Stimulated activated CD4-positive, alpha-beta T cell treated with anti-CD3 and anti-CD28 coated beads, Interleukin-1b, Interleukin-23, amount 100 ng/mL, for 1 hour (primary cell): ENCODE data around the gene CFAP46.

ENCODE experiments used
- DNase-seq, 2 donors: peaks; one replicate each; pipeline ENCODE4 v3.0.0-alpha.2; 2020; ENCODE audit warnings: low read depth in 2 of 2

CFAP46 gene

DNA sequence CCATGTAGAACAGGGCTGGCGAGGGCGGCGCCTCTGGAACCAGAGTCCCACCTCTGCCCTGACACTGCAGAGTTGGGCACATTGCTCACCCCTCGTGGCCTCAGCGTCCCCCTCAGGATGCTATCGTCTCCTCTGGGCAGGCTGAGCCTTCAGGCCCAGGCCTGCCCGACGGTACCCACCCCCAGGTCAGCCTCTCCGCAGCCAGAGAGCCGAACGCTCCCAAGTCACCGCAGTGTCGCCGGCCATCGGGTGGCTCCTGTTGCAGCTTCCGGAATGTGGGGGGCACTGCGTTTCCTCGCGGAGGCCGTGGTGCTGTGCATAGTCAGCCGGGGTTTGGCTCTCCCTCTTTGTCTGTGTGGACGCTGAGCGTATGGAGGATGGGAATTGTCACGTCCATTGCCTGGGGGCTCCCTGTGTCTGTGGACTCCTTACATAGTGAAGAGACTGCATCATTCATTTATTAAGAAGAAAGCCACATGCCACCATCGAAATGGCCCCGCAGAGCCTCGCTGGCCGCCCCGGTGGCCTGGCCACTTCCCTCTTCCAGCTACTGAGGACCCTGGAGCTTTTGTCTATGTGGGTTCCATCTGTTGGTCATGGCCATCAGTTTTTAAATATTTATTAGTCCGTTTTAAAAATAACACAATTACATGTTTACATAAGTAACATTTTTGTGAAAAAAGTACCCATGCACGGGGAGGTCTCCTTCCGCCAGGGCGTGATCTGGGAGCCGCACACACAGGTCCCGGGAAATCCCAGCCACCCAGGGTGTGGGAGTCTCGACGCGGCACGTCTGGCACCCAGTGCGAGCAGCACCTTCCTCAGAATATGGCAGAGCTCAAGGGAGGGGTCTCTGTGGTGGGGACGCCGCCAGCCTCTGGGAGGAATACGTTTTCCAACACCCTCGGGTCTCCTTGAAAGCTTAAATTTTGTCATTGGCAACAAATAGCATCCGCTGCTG lies 172.0 kb downstream of the CFAP46 start:
- no peak for DNase-seq

DNA sequence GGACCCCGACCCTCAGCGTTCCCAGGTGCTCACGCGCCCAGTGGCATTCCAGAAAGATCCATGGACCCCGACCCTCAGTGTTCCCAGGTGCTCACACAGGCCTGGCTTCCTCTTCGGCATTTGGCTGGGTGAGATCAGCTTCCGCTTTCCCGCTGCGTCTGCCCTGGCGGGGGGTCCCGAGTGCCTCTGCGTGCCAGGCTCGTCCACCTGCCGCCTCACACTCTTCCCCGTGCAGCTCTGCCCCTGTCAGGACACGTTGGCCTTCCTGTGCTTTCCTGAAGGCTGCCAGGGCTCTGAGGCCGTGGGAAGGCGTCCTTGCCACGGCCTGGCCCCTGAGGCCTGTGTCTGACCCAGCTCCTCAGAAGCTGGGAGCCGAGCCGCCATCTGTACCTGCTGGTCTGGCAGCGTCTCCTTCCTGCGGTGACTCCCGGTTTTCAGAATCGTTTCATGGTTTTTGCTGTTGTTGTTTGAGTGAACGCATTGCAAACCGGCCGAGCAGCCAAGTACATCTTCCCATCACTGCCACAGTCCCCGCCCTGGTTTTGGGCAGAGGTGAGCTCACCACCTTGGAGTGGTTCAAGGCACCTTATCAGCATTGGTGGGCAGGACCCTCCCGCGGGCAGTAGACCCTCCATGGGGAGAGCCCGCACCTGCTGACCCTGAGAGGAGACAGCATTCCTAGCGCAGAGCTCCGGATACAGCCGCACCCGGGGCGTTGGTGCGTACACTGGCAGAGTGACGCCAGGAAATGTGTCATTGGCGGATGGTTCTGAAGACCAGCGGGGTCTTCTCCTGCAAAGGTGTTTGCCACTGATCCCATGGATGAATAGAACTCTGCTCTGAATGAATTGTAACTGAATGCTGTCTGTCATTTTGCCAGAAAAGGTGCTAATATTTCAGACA lies 173.8 kb downstream of the CFAP46 start:
- no peak for DNase-seq

DNA sequence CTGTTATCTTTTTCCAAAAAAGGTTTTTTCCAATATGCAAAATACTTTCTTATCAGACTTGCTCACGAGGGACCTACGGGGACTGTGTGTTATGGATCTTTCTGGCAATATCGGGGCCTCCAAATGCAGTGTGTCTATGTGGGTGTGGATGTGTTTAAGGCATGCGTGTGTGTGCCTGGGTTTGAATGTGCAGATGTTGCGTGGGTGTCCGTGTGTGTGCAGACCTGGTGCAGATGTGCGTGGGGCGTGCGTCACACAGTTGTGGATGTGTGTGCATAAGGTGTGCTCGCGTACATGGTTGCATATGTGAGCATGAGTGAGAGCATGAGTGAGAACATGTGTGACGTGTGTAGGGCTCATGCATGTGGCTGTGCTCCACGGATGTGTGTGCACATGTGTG lies 176.1 kb downstream of the CFAP46 start:
- DNase-seq: no peak

DNA sequence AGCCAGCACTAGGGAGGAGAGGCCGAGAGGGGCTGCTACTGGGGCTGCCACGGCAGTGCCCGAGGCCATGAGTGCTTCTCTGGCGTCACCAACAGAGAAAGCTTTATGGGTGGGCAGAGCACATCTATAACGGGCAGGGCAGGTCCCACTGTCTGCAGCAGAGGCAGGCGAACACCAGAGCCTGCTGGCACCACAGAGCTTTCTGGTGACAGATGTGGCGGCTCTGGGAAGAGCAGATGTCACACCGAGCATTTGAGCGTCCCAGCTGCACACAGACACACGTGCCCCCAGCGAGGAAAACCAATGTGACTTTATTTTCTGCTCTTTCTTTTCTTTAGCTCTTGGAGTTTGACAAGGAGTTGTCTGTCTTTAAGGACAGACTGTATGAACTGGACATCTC lies 176.9 kb downstream of the CFAP46 start:
- DNase-seq: no peak

DNA sequence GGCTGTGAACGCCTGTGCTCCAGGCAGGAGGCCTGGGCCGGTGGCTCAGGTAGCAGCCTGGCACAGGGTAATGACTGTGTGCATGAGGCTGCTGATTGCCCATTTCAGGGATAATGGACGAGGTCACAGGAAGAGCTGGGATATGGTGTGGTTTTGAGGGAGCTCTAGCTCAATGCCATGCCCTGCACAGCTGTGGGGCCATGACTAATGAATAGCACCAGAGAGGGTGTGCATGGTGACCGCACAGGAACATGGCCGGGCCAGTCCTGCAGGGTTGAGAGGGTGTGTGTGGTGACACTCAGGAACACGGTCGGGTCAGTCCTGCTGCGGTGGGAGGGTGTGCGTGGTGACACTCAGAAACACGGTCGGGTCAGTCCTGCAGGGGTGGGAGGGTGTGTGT lies 178.3 kb downstream of the CFAP46 start:
- no peak for DNase-seq

DNA sequence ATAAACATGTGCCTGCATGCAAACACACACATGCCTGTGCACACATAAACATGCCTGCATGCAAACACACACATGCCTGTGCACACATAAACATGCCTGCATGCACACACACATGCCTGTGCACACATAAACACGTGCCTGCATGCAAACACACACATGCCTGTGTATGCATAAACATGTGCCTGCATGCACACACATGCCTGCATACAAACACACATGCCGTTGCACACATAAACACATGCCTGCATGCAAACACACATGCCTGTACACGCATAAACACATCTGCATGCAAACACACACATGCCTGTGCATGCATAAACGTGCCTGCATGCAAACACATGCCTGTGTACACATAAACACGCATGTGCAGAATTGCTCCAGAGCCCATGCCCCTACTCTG lies 178.8 kb downstream of the CFAP46 start:
- no peak for DNase-seq

DNA sequence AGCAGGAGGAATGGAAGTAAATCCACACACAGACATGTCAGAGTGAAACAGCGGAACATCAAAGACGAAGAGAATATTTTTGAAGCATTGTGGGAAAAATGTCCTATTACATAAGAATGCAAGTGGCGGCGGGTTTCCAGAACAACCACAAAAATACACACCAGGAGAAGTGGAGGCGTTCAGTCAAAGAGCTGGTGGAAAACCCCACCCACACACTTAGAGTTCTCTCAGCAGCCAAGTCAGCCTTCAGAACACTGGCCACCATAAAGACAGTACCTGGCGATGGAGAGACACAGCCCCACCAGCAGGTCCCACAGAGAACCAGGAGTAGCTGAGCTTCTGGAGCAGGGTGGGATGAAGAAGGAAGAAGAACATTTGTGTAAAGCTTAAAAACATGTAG lies 180.1 kb downstream of the CFAP46 start:
- DNase-seq: no peak

DNA sequence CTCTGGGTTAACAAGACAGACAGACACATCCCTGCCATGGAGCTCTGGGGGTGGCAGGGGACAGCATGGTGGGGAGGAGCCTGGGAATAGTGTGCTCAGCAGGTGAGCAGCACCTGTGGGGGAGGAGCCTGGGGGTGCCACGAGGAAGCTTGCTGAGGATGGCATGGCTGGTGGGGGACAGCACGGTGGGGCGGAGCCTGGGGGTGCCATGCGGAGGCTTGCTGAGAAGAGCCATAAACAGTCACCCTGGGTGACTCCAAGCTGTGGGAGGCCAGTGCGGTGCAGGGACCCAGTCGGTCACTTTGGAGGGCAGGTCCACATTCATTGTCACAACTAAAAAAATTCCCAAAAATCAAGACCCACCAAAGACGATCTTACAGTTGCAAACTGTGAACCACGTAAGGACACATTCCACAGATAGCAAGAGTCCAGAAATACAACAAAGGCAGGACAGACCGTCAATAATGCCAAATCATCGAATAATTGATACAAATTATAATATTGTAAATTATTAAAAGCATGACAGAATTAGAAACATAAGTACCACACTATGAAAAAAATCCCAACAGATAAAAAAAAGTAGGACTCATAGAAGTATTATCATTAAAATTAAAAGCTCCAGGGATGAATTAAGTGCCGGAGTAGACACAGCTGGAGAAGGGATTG lies 180.8 kb downstream of the CFAP46 start:
- no peak for DNase-seq

DNA sequence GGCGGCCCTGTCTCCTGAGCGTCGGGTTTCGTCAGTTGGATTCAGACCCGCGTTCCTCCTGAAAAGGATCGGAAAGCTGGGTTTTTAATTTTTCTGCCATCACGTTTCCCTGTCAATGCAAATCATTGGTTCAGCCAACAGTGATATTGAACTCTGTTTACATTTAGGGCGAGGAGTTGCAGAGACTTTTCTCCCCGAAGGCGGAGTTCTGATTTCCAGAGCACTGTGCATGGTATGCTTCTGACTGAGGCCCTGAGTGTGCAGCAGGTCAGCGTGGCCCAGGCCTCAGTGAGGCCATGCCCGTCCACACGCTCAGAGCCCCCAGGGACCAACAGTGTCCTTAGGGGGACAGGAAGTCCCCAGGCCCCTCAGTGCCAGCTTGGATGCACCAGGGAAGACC lies 183.5 kb downstream of the CFAP46 start:
- no peak for DNase-seq
